Measurements from ENCODE around the gene LENEP.

The LENEP gene

DNA sequence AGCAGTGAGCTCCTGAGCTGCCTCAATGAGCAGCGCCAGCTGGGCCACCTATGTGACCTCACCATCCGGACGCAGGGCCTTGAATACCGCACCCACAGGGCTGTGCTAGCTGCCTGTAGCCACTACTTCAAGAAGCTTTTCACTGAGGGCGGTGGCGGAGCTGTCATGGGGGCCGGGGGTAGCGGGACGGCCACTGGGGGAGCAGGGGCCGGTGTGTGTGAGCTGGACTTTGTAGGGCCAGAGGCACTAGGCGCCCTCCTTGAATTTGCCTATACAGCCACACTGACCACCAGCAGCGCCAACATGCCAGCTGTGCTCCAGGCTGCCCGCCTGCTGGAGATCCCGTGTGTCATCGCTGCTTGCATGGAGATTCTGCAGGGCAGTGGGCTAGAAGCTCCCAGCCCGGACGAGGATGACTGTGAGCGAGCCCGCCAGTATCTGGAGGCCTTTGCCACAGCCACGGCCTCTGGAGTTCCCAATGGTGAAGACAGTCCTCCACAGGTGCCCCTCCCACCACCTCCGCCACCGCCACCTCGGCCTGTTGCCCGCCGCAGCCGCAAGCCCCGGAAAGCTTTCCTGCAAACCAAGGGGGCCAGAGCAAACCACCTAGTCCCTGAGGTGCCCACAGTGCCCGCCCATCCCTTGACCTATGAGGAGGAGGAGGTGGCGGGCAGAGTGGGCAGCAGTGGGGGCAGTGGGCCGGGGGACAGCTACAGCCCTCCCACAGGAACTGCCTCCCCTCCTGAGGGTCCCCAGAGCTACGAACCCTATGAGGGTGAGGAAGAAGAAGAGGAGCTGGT, 21.5 kb downstream of the LENEP start:
- no peak for DNase-seq
- intact Hi-C loops (cut with DNase I), result no loop called here

GRCh38 chr1:155015527-155016230, 22.3 kb downstream of the LENEP start:
- DNase-seq, result no peak
- intact Hi-C loops (cut with DNase I), result no loop called here

- intact Hi-C loops (cut with DNase I), result no loop called here
- DNase-seq, result no peak
Observed at GRCh38 chr1:155016231-155016831, 22.9 kb downstream of the LENEP start.

GRCh38 chr1:155017041-155017945, 23.9 kb downstream of the LENEP start:
- intact Hi-C loops (cut with DNase I), result no loop called here
- peak; percentile 71 to 95 (median 89) for DNase-seq

DNA sequence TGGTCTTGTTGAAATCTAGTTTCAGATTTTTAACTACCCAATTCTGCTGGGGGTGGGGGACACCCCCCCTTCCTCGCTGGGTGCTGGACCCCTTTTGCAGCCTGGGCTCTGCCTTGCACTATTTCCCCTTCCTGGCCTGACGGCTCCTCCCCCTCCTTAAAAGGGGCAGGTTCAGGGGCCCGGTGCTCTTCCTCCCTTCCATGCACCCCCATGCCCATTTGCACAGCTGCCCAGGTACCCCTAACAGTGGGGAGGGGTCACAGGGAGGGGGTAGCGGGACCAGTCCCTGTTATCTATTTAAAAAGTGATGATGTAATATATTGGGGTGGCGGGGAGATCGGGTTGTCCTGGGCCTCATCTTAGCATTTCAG, 24.5 kb downstream of the LENEP start:
- no peak for DNase-seq
- intact Hi-C loops (cut with DNase I), result no loop called here

- no peak for DNase-seq
- intact Hi-C loops (cut with DNase I), result no loop called here
Observed at GRCh38 chr1:155018617-155019348, 25.4 kb downstream of the LENEP start.

- peak in 10 of 42 donors; percentile 24 to 77 (median 48) for DNase-seq
- intact Hi-C loops (cut with DNase I), result no loop called here
Observed at GRCh38 chr1:155019377-155020245, 26.2 kb downstream of the LENEP start.

GRCh38 chr1:155022136-155022926, 28.9 kb downstream of the LENEP start:
- intact Hi-C loops (cut with DNase I), result no loop called here
- DNase-seq, result no peak

GRCh38 chr1:155022927-155023236, 29.5 kb downstream of the LENEP start:
- no peak for DNase-seq
- intact Hi-C loops (cut with DNase I), result no loop called here

GRCh38 chr1:155023627-155024026, 30.2 kb downstream of the LENEP start:
- no peak for DNase-seq
- intact Hi-C loops (cut with DNase I), result no loop called here

DNA sequence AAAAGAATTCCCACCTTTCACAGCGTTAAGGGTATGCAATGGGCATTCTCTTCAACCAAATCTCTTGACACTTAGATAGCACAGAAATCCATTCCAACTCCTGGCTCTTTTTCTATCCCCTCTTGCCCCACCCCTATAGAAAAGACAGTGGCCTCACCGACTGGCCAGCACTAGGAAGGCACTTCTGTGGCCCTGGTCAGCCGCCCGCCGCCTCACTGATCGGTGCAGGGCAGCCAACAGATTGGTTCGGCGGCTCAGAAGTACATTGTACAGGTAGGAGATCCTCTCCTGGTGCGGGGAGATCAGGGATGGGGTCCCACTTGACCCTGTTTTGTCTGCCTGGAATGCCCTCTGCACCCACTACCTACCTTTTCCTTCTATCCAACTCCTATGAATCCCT, 30.9 kb downstream of the LENEP start:
- intact Hi-C loops (cut with DNase I), result no loop called here
- DNase-seq, result no peak

- DNase-seq, result no peak
- intact Hi-C loops (cut with DNase I), result no loop called here
Observed at GRCh38 chr1:155026154-155026553, 32.8 kb downstream of the LENEP start.

- DNase-seq, result no peak
- intact Hi-C loops (cut with DNase I), result no loop called here
Observed at GRCh38 chr1:155026588-155026987, 33.2 kb downstream of the LENEP start.

DNA sequence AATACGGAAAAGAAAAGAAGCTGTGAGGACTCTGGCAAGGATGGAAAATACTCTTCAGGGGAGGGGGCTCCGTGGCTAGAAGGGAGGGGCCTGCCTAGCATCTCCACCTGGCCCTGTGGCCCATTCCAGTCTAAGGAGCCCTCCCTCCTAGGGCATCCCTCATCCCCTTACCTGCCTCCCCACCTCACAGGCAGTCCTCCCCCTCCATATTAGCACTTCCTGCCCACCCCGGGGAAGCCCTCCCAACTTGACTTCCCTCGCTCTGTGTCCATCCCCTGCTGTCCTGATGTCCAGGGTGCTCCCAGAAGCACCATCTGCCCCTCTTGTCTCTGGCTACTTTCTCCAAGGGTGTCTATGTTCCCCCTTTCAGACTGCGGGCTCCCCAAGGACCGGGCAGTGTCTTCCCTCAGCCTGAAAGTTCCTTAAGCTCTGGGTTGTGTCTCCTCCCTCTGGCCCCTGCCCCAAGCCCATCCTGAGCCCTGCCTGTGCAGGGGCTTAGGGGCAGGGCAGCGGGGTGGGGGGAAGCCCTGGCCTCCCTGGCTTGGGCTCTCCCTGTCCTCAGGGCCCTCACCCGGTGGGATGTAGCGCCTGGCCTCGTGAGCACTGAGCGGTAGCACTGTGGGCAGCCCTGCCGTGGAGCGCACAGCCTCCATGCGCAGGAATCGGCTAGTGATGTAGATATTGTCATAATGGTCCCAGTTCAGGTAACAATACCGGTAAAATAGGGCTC, 36.3 kb downstream of the LENEP start:
- no peak for DNase-seq
- intact Hi-C loops (cut with DNase I), result no loop called here

- peak in 29 of 42 donors; percentile 25 to 85 (median 59) for DNase-seq
- intact Hi-C loops (cut with DNase I), result no loop called here
Observed at GRCh38 chr1:155030243-155030795, 36.9 kb downstream of the LENEP start.

DNA sequence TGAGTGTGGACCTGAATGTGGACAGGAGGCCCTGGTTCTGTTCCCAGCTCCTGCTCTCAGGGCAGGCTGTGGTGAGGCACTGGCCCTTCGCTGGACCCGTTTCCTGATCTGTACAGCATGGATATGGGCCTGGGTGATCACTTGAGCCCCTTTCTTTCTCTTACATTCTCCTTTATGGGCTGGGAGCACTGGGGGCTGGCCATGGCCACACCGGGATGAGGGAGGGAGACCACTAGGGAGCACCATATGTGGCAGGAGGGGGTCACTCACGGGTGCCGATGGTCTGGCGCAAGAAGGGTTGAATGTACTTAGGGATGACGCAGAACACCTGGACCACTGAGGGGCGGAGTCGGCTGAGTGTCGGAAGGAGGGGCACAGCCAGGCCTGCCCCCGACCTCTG, 37.5 kb downstream of the LENEP start:
- no peak for DNase-seq
- intact Hi-C loops (cut with DNase I), result no loop called here

Measured in head of caudate nucleus (tissue), 42 donors.